H1 (cell line): ENCODE results near the gene GTF2E1. TPM values are rescaled to one million over a fixed set of nuclear protein-coding genes. Genes with fewer than 3 reads are reported as not detected.

Experiments used
- ASH2L ChIP-seq: fragments of 200-600, 300-600 bp; sonication (generic); IDR thresholded peaks from one replicate; pipeline ENCODE4 v1.7.1; 2017; ENCODE audit warnings: low read length
- ATF3 ChIP-seq: IDR thresholded peaks from 2 replicates; pipeline ENCODE4 v1.6.1; 2011; ENCODE audit warnings: low read depth, mild to moderate bottlenecking, low read length; ENCODE audit not compliant: insufficient read depth
- BRCA1 ChIP-seq: IDR thresholded peaks from 2 replicates; pipeline ENCODE4 v1.6.1; 2012; ENCODE audit warnings: low read depth, low read length, improper control_type of control experiment
- polyA plus RNA-seq, 7 experiments: library from polyadenylated mRNA; depleted of rRNA in 3 of 7; stranded (reverse) in 5 of 7; unstranded in 2 of 7; fragments of >200 nt in 5 of 7; fragments of 200-250 nt in 2 of 7; gene quantifications; 1 replicate in 5 of 7; 2 replicates in 1 of 7; 4 replicates in 1 of 7; pipeline versions ENCODE4 v1.2.1 to v1.2.3, GENCODE V29; 2011 to 2013; ENCODE audit warnings: missing spikeins in 2 of 7, mixed read lengths in 2 of 7
- total RNA-seq: library from RNA; stranded (reverse); fragmentation: NEBNext Ultra II Directional; extraction: Animal tissue kit (Norgen Biotek cat#: 25700); gene quantifications from 2 replicates; pipeline ENCODE4 v1.2.1, GENCODE V29; 2021
- TF ChIP-seq, protein P1 (sequence below): fragments of 300-600 bp; sonication (generic); IDR thresholded peaks from 2 replicates; pipeline ENCODE4 v1.7.1; 2012; ENCODE audit warnings: low read length, moderate library complexity, mild to moderate bottlenecking, inconsistent platforms; ENCODE audit not compliant: insufficient replicate concordance
- TF ChIP-seq, protein P2 (sequence below): IDR thresholded peaks from 2 replicates; pipeline ENCODE4 v1.6.1; 2011; ENCODE audit warnings: low read length, improper control_type of control experiment

The GTF2E1 gene
- total and polyA plus RNA-seq, 2 of the 8 experiments (the other 6 are each of a cell fraction or from before 2014, with no cell fraction given) = 37.4 to 73.3 TPM

GRCh38 chr3:120793601-120794000, 51.1 kb downstream of the GTF2E1 start (continued):
- TF ChIP-seq, protein P1, sequence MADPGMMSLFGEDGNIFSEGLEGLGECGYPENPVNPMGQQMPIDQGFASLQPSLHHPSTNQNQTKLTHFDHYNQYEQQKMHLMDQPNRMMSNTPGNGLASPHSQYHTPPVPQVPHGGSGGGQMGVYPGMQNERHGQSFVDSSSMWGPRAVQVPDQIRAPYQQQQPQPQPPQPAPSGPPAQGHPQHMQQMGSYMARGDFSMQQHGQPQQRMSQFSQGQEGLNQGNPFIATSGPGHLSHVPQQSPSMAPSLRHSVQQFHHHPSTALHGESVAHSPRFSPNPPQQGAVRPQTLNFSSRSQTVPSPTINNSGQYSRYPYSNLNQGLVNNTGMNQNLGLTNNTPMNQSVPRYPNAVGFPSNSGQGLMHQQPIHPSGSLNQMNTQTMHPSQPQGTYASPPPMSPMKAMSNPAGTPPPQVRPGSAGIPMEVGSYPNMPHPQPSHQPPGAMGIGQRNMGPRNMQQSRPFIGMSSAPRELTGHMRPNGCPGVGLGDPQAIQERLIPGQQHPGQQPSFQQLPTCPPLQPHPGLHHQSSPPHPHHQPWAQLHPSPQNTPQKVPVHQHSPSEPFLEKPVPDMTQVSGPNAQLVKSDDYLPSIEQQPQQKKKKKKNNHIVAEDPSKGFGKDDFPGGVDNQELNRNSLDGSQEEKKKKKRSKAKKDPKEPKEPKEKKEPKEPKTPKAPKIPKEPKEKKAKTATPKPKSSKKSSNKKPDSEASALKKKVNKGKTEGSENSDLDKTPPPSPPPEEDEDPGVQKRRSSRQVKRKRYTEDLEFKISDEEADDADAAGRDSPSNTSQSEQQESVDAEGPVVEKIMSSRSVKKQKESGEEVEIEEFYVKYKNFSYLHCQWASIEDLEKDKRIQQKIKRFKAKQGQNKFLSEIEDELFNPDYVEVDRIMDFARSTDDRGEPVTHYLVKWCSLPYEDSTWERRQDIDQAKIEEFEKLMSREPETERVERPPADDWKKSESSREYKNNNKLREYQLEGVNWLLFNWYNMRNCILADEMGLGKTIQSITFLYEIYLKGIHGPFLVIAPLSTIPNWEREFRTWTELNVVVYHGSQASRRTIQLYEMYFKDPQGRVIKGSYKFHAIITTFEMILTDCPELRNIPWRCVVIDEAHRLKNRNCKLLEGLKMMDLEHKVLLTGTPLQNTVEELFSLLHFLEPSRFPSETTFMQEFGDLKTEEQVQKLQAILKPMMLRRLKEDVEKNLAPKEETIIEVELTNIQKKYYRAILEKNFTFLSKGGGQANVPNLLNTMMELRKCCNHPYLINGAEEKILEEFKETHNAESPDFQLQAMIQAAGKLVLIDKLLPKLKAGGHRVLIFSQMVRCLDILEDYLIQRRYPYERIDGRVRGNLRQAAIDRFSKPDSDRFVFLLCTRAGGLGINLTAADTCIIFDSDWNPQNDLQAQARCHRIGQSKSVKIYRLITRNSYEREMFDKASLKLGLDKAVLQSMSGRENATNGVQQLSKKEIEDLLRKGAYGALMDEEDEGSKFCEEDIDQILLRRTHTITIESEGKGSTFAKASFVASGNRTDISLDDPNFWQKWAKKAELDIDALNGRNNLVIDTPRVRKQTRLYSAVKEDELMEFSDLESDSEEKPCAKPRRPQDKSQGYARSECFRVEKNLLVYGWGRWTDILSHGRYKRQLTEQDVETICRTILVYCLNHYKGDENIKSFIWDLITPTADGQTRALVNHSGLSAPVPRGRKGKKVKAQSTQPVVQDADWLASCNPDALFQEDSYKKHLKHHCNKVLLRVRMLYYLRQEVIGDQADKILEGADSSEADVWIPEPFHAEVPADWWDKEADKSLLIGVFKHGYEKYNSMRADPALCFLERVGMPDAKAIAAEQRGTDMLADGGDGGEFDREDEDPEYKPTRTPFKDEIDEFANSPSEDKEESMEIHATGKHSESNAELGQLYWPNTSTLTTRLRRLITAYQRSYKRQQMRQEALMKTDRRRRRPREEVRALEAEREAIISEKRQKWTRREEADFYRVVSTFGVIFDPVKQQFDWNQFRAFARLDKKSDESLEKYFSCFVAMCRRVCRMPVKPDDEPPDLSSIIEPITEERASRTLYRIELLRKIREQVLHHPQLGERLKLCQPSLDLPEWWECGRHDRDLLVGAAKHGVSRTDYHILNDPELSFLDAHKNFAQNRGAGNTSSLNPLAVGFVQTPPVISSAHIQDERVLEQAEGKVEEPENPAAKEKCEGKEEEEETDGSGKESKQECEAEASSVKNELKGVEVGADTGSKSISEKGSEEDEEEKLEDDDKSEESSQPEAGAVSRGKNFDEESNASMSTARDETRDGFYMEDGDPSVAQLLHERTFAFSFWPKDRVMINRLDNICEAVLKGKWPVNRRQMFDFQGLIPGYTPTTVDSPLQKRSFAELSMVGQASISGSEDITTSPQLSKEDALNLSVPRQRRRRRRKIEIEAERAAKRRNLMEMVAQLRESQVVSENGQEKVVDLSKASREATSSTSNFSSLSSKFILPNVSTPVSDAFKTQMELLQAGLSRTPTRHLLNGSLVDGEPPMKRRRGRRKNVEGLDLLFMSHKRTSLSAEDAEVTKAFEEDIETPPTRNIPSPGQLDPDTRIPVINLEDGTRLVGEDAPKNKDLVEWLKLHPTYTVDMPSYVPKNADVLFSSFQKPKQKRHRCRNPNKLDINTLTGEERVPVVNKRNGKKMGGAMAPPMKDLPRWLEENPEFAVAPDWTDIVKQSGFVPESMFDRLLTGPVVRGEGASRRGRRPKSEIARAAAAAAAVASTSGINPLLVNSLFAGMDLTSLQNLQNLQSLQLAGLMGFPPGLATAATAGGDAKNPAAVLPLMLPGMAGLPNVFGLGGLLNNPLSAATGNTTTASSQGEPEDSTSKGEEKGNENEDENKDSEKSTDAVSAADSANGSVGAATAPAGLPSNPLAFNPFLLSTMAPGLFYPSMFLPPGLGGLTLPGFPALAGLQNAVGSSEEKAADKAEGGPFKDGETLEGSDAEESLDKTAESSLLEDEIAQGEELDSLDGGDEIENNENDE = no peak
- no peak for TF ChIP-seq ASH2L
- TF ChIP-seq, protein P2, sequence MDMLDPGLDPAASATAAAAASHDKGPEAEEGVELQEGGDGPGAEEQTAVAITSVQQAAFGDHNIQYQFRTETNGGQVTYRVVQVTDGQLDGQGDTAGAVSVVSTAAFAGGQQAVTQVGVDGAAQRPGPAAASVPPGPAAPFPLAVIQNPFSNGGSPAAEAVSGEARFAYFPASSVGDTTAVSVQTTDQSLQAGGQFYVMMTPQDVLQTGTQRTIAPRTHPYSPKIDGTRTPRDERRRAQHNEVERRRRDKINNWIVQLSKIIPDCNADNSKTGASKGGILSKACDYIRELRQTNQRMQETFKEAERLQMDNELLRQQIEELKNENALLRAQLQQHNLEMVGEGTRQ = no peak
- TF ChIP-seq BRCA1 = no peak
- no peak for TF ChIP-seq ATF3
- TF ChIP-seq, all 59 proteins: peak for 0
